ENCODE results near the gene NUMA1. TPM values are rescaled to one million over a fixed set of nuclear protein-coding genes. Genes with fewer than 3 reads are reported as not detected.

The NUMA1 gene
- total RNA-seq, 1 donor from 2014 or later, result 129 TPM

DNA sequence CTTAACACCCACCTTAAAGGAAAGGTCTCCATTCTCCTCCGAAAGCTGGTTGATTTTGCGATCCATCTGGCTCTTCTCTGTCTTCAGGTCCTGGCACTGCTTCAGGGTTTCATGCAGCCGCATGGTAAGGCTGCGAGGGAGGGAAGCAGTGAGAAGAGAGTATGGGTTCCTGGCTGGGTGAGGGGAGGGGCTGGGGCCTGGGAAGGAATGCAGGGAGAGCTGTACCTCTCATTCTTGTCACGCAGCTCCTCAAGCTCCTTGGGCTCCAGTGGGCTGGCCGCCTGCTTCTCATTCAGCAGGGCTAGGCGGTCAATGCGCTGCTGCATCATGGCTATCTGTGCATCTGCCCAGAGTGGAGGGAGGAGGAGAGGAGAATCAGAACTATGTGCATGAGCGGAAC lies 62.2 kb downstream of the NUMA1 start:
- no peak for DNase-seq

DNA sequence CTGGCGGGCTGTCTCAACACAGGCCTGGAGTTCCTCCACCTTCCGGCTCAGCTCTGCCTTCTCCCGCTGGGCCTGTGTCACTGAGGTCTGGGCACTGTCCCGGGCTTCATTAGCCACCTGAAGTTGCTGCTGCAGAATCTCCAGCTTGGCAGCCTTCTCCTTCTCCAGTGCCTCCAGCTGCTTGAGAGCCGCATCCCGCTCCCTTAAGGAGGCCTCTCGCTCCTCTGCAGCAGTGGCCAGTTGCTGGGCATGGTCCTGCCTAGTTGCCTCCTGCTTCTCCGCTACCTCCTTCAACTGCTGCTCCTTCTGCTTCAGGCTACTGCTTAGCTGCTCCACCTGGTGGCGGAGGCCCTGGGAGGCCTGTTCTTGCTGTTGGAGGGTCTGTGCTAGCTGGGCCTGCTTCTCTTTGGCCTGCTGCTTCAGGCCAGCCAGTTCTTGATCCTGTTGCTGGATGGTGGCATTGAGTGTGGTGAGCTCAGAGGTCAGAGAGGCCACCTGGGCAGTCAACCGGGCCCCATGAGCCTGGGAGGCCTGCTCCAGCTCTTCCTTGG lies 64.8 kb downstream of the NUMA1 start:
- no peak for DNase-seq

DNA sequence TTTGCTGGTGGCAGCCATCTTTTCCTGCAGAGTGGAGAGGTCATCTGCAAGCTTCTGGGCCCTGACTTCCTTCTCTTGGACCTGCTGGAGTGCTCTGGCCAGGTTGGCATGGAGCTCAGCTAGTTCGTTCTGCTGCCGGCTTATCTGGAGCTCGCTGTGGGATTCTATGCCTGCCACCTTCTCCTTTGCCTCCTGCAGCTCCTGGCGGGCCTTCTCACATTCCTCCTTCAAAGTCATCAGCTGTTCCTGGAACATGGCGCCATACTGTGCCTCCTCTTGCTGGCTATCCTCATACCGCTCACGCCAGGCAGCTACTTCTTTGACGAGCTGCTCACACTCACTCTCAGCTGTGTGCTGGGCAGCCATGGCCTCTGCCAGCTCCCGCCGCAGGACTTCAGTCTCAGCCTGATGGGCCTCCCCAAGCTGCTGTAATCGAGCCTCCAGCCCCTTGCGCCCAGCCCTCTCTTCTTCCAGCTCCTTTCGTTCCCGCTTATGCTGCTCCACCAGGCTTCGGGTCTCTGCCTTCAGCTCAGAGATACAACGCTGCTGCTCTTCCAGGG lies 65.5 kb downstream of the NUMA1 start:
- no peak for DNase-seq

DNA sequence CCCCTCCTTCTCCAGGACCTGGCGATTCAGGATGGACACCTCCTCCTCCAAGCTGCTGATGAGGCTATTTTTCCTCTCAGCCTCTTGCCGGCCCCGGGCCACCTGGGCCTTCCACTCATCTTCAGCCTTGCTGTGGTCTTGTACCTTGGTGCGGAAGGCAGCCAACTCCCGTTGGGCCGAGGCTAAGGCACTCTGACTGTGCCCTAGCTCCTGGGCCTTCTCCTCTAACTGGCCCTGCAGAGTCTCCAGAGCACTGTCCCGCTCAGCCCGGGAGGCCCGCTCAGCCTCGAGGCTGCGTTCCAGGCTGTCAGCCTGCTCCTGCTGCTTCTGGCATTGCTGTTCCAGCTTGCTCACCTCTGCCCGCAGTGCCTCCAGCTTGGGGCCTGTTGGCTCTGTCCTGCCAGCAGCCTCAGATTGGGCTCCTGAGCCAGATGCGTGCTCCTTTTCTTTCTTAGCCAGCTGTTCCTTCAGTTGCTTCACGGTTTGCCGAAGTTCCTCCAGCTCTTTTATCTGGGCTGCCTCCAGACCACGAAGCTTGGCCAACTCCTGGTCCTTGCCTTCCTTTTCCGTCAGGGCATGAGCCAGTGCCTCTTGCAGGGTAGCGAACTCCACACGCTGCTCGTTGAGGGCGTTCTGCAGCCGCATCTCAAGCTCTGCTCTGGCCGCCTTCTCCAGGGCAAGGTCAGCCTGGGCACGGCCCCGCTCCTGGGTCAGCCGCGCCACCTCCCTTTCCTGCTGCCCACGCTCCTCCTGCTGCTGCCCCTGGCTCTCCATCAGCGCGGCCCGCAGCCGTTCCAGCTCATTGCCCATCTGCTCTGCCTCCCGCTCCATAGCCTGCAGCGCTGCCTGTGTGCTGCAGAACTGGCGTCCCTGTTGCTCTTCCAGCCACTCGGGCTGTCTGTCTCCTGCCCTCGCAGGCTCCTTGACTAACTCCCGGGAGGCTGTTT lies 66.3 kb downstream of the NUMA1 start:
- no peak for DNase-seq

DNA sequence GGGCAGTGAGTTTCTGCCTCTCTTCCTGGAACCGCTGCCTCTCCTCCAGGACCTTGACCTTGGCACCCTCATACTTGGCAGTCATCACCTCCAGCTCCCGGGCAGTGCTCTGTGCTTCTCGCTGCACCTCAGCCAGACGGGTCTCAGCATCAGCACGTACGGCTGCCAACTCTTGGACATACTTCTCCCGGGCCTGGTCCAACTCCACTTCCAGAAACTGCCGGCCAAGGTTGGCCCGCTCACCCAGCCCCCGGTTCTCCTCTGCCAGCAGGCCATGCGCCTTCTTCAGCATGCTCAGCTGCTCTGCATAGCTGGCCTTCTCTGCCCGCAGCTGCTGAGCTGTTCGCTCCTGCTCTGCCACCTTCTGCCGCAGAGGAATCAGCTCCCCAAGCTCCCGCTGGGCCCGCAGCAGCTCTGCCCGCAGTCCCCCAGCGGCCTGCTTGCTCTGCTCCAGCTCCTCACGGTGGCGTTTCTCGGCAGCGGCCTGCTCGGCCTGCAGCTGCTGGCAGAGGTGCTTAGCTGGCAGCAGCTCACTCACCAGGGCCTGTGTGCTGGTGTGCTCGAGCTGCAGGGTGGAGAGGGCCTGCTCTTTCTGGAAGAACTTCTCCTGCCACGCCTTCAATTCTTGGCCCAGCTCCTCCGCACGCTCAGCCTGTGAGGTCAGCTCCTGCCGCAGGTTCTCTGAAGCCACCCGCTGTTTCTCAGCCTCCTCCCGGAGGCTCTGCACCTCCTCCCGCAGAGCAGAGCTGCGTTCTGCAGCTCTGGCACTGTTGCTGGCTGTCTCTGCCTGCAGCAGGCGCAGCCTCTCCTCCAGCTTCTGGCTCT lies 67.2 kb downstream of the NUMA1 start:
- peak; percentile 61 for DNase-seq

DNA sequence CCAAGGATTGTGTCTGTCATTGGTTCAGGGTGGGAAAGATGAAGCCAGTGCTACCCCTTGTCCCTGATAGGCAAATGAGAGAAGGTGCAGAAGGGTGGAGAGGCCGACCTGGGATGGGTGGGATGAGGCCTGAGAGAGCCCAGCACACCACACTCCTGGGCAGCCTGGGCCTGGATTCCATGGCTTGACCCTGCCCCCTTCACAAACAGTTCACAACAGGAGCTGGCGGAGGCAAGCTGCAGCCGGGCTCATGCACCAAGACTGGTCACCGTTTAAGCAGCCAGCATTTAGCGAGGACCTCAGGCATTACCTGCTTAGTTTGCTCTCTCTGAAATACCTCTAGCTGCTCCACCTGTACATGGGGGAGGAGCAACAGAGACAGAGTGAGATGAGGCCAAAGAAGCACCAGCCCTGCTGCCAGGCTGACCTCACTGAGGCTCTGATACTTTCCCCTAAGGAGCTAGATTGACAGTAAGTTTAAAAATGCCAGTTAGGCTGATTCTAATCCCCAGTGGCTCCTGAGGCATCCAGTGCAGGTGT lies 68.2 kb downstream of the NUMA1 start:
- DNase-seq, result no peak

DNA sequence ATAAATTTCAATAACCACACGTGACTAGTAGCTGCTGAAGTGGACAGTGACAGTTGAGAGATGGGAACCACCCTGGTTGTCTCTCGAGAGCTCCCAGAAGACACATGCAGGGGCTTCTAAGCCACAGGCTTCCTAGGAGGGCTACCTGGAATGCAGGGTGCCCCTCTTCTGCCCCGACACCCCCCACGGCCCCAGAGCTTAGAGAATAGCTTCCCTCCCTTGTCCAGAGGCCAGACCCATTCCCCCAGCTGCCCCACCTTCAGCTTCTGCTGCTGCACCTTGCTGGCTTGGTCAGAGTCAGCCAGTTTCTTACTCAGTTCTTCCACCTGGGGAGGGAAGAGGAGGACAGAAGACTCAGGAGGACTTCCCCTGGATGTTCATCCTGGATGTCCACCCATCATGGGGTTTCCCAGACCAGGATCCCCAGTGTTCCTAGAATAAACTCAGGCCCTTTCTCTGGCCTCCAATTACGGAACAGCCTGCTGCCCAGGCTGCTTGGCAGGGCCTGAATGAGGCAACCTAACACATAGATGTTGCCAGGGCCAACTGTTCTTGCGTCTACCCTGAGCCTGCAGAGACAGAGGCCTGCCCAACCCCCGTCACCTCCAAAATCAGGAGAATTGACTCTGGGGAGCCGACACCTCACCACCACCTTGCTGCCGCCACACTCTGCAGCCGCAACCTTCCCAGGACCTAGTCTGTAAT lies 69.7 kb downstream of the NUMA1 start:
- DNase-seq, result no peak

DNA sequence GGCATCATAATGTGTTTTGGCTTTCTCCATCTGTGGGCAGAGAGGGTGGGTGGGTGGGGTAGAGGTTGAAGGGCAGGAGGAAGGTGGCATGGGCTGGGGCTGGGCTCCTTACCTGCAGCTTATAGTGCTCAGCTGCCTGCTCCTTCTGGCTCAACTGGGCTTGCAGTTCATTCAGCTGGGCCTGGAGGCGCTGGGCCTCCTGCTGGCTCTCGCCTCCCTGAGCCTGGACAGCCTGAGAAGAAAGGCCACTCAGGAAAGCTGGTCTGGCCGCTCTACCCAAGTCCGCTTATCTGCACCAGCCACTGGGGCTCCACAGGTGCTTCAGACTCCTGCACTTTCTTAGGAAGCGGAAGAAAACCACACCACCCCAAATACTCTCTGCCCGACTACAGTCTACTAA lies 71.2 kb downstream of the NUMA1 start:
- DNase-seq, result no peak

DNA sequence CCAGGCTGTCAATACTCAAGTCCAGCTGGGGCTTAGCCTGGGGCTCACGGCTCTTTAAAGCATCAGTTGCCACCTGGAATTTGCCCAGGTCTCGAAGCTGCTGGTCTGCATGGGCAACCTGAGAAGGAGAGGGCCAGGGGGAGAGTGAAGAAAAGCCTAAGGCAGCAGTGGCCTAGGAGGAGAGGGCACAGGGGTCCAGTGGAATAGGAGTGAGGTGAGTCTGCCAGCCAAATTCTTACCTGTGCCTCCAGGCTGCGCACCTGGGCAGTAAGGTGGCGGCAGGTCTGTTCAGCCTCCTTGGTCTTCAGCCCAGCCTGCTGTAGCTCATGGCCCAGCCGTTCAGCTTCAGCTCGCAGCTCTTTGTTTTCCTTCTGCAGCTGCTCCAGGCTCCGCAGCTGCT lies 71.6 kb downstream of the NUMA1 start:
- no peak for DNase-seq

DNA sequence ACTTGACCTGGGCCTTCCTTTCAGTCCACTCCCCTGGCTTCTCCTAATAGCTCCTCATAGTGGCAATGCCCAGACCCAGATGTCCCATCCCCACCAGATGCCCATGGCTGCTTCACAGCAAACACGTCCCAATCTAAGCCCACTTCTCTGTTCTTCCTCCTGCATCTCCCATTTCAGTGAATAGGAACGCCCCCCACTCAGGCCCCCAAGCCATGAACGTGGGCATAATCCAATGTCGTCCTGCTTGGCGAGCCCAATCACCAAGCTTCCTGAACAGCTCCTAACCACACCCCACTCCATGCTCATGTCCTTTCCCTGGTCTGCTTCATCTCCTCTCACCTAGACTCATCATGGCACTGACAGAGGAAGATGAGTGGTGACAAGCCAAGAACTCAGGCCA lies 72.8 kb downstream of the NUMA1 start:
- no peak for DNase-seq

DNA sequence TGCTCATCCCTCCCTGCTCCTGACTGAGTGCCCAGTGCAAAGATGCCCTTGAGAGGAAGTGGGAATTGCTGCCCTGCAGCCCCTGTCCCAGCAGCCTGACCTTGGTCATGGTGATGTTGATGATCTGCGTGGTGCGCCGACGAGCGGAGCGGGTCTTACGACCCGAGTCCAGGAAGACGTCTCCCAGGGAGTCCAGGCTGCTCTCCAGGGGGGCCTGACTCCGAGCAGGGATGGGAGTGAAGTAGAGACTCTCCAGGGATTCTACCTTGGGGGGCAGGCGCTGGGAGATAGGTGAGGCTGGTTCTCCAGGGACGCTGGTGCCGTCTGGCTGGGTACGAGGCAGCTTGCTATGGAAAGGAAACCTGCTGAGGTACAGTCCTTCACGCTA lies 73.3 kb downstream of the NUMA1 start:
- DNase-seq, result no peak

DNA sequence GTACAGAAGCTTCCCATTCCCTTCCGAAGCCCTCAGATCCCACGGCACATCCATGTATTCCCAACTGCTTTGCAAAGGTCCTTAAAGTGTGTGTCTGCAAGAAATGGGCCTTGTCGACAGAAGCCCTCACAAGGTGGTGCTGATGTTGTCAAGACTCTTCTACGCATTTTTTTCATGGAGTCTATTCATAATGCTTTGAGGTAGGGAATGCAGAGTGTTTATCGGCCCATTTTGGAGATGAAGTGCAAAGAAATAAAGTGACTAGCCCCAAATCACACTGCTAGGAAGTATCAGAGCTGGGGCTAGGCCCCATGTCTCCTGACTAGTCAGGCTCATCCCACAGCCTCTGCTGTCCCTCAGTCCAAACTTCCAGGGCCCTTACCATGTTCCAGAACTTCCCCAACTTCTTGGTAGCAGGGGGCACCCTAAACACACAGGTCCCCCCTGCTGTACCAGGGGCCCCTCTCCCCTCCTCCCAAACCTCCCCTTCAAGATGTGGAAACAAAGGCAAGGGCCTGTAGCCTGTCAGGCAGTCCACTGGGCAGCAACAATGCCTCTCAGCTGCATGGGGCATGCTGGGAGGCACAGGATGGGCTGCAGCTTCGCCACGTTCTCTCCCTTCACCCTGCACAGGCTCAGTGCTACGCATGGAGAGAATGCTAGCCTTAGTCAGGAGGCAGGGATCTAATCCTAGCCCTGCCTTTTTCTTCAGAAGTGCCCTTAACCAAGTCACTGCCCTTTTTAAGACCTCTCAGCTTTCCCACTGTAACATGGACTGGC lies 73.8 kb downstream of the NUMA1 start:
- no peak for DNase-seq

DNA sequence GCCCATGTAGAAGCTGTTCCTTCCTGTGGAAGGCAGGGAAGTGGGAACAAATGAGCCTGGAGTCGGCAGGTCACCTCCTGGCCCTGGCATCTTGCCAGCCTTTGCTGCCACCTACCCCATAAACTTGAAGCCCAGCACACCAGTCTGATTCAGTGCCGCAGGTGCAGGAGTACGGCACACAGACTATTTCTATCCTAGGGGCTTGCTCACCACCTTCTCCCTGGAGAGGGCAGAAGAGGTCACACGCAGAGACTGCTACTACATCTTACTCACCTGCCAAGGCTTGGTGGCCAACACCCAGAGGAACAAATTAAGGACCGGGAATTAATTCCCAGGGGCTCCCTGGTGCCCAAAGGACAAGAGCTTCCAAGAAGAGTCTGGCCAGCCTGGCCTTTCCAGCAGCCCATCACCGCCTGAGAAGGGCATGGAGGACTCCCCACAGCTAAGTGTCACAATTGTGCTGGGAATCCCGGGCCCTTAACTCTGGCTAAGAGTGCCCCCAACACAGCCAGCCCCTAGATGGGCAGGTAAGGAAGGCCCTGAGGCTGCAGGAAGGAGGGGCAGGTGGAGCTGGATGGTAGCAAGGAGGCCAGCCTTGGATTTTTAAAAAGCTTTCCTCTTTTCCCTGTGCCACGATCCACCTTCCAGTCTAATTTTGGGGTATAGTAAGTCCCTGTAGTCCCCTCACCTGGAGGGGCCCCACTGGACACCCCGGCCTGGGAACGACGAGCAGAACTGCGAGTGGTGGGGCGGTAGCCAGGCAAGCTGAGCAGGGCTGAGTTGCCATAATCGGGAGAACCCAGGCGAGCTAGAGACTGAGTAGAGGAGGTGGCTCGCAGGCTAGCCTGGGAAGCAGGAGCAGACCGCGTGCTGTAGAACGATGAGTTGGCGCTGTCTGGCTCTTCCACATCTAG lies 74.7 kb downstream of the NUMA1 start:
- no peak for DNase-seq

DNA sequence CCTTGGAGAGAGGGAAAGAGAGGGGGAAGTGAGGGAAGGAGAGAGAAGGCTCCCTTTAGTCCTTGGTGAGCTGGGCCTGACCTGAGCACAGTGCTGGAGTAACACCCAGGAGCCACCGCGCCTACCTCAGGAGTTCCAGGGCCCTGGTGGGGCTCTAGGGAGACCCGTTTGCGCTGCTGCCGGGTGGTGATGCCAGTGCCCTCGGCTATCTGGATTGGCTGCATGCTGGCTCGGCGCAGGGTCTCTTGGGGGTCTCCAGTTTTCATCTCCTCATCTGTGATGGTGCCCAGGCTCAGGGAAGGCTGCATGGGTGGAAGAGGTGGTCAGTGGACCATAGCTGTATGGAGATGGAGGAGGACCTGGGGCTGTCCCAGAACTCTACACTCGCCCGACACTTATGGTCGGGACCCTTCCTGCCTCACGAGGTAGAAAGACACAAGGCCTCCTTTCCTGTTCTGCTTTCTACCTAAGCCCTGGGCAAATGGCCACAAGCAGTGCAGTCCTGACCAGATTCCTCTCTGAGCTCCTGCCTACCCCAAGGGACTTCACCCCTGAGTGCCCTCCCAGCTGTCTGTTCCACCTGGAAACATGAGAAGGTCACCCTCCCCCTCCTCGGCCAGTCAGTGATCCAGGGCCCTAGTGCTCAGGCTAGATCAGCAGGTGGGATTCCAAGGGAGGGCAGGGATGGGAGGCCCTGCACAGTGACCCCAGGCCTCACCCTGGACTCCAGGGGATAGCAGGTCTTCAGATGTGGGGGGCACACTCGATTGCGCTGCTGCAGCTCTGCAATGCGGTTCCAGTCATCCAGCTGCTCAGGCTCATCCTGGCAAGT lies 75.6 kb downstream of the NUMA1 start:
- no peak for DNase-seq

DNA sequence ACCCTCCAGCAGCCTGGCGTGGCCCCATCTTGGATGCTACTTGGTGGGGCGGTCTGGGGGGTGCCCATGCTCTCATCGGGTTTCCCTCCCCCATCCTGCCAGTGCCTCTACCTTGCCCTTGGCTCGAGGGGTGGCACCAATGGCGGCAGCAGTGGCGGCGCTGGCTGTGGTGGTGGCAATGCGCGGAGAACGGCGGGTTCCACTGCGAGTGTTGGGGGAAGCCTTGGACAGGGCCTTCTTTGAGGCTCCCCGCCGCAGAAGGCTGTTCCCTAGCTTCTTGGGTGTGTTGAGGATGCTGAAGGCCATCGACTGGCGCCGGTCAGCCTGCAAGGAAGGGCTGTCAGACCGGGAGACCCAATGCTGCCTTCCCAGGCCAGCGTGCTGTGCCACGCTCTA lies 76.6 kb downstream of the NUMA1 start:
- no peak for DNase-seq

DNA sequence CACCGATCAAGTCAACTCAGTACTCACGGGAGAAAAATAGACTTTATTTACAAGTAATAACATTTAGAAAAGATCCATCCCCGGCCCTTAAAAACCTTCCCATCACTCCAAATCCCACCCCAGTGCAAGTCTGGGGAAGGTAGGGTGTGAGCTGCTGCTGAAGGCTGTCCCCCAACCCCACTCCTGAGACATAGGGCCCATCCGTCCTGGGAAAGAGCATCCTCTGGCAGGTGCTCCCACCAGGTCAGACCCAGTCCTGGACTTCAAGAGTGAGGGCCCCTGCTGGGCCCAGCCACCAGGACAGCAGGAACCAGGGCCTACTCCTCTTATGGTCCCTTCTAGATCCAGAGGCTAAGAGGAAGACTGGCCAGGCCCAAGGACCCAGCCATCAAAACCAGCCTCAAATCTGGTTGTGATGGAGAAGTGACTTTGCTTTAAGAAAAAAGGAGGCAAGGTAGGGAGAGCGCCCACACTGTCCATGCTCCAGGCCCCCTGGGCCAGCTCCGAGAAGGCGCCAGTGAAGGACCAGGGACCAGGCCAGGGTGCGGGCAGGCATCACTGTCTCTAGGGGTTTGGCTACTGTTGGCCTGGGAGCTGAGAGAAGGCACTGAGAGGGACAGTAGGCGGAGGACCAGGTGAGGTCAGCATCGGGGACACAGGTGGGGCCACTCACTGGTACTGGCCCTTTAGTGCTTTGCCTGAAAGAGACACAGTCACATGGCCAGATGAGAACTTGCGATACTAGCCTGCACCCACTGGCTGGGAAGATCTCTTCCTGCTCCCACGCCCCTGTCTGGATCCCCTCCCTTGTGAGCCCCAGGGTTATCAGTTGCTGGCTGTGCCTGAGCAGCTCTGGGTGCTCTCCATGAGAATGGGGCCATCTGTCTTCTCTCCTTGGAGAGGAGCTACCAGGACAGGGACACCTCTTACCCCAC lies 77.2 kb downstream of the NUMA1 start:
- DNase-seq, result no peak

DNA sequence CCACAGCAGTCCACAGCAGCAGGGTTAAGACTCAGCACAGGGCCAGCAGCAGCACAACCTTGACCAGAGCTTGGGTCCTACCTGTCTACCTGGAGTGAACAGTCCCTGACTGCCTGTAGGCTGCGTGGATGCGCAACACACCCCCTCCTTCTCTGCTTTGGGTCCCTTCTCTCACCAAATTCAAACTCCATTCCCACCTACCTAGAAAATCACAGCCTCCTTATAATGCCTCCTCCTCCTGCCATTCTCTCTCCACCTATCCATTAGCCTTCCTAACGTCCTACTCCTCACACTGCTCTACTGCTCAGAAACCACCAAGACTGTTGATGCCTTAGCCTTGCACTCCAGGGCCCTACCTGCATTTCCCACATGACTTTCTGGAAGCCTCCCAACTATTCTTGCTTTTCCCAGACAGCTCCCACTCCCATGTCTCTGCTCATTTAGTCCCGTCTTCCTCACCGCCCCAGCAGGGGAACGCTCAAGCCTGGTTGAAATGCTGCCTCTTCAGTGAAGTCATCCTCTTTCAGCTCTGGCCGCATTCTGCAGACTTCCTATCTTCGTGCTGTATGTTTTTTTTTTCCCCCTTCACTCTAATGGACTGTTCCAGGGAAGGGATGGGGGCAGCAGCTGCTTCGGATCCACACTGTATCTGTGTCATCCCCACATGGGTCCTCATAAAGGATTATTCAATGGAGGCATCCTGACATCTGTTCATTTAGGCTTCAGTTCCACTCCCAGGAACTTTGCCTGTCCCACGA lies 78.3 kb downstream of the NUMA1 start:
- DNase-seq, result no peak

Measured in occipital lobe (tissue), 2 donors.